ENCODE measurements around the gene TRAF6. TPM values are rescaled to one million over a fixed set of nuclear protein-coding genes. Genes with fewer than 3 reads are reported as not detected.
A peak's percentile ranks its signal among the peaks of the same experiment; 100 is the strongest.

Gene TRAF6
- total and polyA plus RNA-seq, 12 donors, result 3.0 to 18.2 (median 12.9) TPM

DNA sequence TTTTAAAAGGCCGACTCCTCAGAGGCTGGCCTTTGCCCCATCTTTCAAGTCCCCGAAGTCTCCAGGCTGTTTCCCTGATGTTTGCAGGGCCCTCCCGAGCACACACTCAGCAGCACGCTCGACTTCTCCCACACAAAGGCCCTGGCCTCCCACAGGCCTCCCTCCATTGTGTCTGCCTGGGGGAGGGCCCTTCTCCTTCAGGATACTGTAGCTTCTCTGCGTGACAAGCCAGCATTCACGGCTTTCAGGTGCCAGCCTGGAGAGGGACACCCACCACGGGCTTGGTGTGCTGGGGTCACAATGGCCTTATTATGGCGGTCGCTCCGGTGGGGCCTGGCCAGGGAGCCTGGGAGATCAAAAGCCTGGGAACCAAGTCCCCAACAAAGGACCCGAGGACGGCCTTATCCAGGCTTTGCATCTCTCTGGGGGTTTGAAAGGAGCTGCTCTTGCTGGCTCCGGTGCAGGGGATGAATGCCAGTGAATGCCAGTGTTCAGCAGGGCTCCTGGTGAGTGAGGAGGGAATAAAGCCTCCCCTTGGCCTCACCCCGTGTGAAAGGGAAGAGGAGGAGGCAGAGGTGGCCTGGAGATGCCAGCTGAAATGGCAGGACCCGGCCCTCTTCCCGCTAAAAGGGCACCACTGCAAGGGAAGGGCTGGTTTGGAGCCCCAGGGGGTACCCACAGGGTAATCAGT lies 55.0 kb downstream of the TRAF6 start:
- Histone ChIP-seq H3K4me1 (peaks cover 13 to 65% (median 57%) of the 10 kb centered on the region in 9 donors), H3K9me3 (no peaks in the 10 kb centered on the region), H3K27me3 (no peaks in the 10 kb centered on the region), H3K36me3 (peaks cover 0 to 58% (median 0%) of the 10 kb centered on the region in 9 donors), H3K4me3 (no peak overlapping the region), H3K27ac (peak overlapping the region; percentile 70 to 90 (median 78))
- intact Hi-C loops (cut with DNase I), result loop anchor here in 3 of 10 donors (5.0 to 10.0 kb wide), 2 partner anchors 78 to 80 kb away; no protein-coding TSS in a partner anchor
- WGBS, 2 donors, result 59 to 71% methylated on average over 17 of the region's 17 CpGs
- DNase-seq (peak; percentile 23 to 26), ATAC-seq (peak in 7 of 8 donors; percentile 12 to 60 (median 20))
- TF ChIP-seq, protein P1, sequence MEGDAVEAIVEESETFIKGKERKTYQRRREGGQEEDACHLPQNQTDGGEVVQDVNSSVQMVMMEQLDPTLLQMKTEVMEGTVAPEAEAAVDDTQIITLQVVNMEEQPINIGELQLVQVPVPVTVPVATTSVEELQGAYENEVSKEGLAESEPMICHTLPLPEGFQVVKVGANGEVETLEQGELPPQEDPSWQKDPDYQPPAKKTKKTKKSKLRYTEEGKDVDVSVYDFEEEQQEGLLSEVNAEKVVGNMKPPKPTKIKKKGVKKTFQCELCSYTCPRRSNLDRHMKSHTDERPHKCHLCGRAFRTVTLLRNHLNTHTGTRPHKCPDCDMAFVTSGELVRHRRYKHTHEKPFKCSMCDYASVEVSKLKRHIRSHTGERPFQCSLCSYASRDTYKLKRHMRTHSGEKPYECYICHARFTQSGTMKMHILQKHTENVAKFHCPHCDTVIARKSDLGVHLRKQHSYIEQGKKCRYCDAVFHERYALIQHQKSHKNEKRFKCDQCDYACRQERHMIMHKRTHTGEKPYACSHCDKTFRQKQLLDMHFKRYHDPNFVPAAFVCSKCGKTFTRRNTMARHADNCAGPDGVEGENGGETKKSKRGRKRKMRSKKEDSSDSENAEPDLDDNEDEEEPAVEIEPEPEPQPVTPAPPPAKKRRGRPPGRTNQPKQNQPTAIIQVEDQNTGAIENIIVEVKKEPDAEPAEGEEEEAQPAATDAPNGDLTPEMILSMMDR (IDR thresholded peaks at IDR 0.05), result no peak

DNA sequence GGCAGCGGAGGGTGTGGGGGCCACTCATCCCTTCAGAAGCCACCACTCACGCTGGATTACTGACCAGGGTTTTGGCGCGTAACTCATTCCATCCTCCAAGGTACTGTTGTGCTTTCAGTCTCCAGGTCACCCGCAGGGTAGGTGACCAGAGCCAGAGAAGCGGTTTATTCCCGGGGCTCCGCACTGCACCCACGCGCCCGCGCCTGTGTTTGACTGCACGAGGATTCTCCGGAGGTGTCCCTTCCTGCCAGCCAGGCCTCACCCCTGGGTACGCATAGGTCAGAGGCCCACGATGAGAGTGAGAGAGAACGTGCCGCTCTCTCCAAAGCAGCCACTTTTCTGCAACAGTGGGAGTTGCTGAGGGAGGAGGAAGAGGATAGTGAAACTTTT lies 55.5 kb downstream of the TRAF6 start:
- intact Hi-C loops (cut with DNase I), result loop anchor here in 2 of 10 donors (10.0 kb wide), 1 partner anchor 80 kb away; no protein-coding TSS in a partner anchor

DNA sequence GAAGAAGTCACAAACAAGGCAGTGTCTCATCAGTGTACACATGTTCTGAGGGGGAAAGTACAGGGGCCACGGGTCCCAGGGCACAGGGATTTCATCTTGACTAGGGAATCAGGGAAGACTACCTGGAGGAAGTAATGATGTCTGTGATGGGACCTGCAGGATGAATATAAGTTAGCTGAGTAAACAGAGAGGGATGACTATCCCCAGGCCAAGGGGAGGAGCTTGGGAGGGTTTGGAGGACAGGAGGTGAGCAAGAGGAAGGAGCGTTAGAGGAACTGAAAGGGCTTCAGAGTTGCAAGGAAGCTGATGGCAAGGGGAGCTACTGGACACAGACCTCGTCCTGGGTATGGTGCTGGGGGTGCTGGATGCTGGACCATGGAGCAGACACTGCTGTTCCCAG lies 56.4 kb downstream of the TRAF6 start:
- H3K9me3 ChIP-seq, result no peaks in the 10 kb centered on the region
- H3K27ac ChIP-seq, result peak overlapping the region in 3 of 10 donors; percentile 1 to 90 (median 23)
- TF ChIP-seq, protein P1 (IDR thresholded peaks at IDR 0.05), result no peak
- intact Hi-C loops (cut with DNase I), result loop anchor here in 2 of 10 donors (10.0 kb wide), 1 partner anchor 79 kb away; no protein-coding TSS in a partner anchor
- H3K27me3 ChIP-seq, result no peaks in the 10 kb centered on the region
- 80 to 88% methylated on average over 3 of the region's 3 CpGs for WGBS, 2 donors
- DNase-seq (no peak), ATAC-seq (no peak)
- no peak overlapping the region for H3K4me3 ChIP-seq
- H3K4me1 ChIP-seq, result peaks cover 13 to 72% (median 57%) of the 10 kb centered on the region in 9 donors
- peaks cover 0 to 66% (median 0%) of the 10 kb centered on the region in 9 donors for H3K36me3 ChIP-seq

More for the DNA sequence above, 55.5 kb downstream of the TRAF6 start:
- WGBS, 2 donors, result 85 to 89% methylated on average over 18 of the region's 18 CpGs
- Histone ChIP-seq H3K27me3 (no peaks in the 10 kb centered on the region), H3K4me1 (peaks cover 13 to 70% (median 57%) of the 10 kb centered on the region in 9 donors), H3K36me3 (peaks cover 0 to 58% (median 0%) of the 10 kb centered on the region in 9 donors), H3K9me3 (no peaks in the 10 kb centered on the region), H3K4me3 (no peak overlapping the region), H3K27ac (peak overlapping the region; percentile 70 to 90 (median 78))
- TF ChIP-seq, protein P1 (IDR thresholded peaks at IDR 0.05), result no peak
- DNase-seq, result no peak
- no peak for ATAC-seq

DNA sequence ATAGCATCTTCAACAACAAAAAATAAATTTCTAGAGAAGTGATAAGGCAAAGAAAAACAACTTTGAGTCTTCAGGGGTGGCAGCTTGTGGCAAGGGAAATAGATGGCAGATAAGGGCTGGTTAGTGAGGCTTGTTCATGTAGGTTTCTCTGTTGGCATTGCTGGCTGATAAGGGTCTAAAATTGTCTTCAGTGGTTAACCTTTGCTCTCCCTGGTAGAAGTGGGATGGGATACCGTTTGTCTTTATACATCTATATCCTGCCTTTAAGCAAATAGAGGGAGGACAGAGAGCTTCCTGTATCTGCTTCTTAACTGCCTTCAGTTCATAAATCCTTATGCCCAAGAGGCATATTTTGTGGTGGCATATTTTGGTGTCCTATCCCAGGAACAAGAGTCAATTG lies 57.1 kb downstream of the TRAF6 start:
- no peak for ATAC-seq
- Histone ChIP-seq H3K27me3 (no peaks in the 10 kb centered on the region), H3K27ac (peak overlapping the region in 4 of 10 donors; percentile 4 to 90 (median 18)), H3K36me3 (peaks cover 0 to 66% (median 0%) of the 10 kb centered on the region in 9 donors), H3K4me3 (no peak overlapping the region), H3K9me3 (no peaks in the 10 kb centered on the region), H3K4me1 (peaks cover 13 to 72% (median 57%) of the 10 kb centered on the region in 9 donors)
- TF ChIP-seq, protein P1 (IDR thresholded peaks at IDR 0.05), result no peak
- WGBS, 2 donors, result 15 to 30% methylated on average over 1 of the region's 1 CpG
- DNase-seq, result no peak
- intact Hi-C loops (cut with DNase I), result loop anchor here in 2 of 10 donors (10.0 kb wide), 1 partner anchor 78 kb away; no protein-coding TSS in a partner anchor

Data from heart right ventricle (tissue), 16 donors.